B cell (primary cell): ENCODE data around the gene CNTNAP4. TPM values are rescaled to one million over a fixed set of nuclear protein-coding genes. Genes with fewer than 3 reads are reported as not detected.

Experiments
- ATAC-seq: fragments of 200-7000 bp; cut with Tn5 transposase; one replicate; pipeline ENCODE4 v1.10.0; 2021; ENCODE audit warnings: low read depth, mild to moderate bottlenecking, moderate number of reproducible peaks, moderate library complexity
- CTCF ChIA-PET: fragments of 350-600 bp; sonication (Branson Sonifier 250); formaldehyde crosslinking; loops from one replicate; lab custom pipeline; 2021; ENCODE audit warnings: antibody characterized with exemption, inconsistent platforms; lab: Charles Lee
- POLR2A ChIA-PET: fragments of 350-600 bp; sonication (Branson Sonifier 250); formaldehyde crosslinking; loops from one replicate; lab custom pipeline; 2021; ENCODE audit warnings: antibody characterized with exemption; lab: Charles Lee
- DNase-seq: peaks from one replicate; pipeline ENCODE4 v3.0.0; 2013
- H2AFZ ChIP-seq: 2 replicates; pipeline ENCODE4 v1.6.1; 2012; ENCODE audit warnings: mild to moderate bottlenecking, low read depth, low read length; ENCODE audit not compliant: insufficient read depth, poor library complexity, severe bottlenecking
- H3K27ac ChIP-seq, 2 donors: 1 replicate in 1 of 2; 2 replicates in 1 of 2; pipeline ENCODE4 v1.5.1; 2012 to 2013; ENCODE audit warnings: low read length in 2 of 2, mild to moderate bottlenecking in 2 of 2, moderate library complexity in 1 of 2
- H3K27me3 ChIP-seq, 4 experiments: fragments of 200-600 bp in 1 of 4; sonication (generic) in 1 of 4; replicated peaks in 1 of 4; 1 replicate in 2 of 4; 2 replicates in 2 of 4; pipeline versions ENCODE4 v1.6.1 to v1.7.0; 2013 to 2016; ENCODE audit warnings: low read length in 3 of 4, mild to moderate bottlenecking in 2 of 4, mixed read lengths in 1 of 4, moderate library complexity in 1 of 4; ENCODE audit not compliant: insufficient read depth in 4 of 4, control insufficient read depth in 3 of 4; ENCODE audit errors: control extremely low read depth in 1 of 4
- H3K36me3 ChIP-seq, 2 experiments: replicated peaks in 1 of 2; 1 replicate in 1 of 2; 2 replicates in 1 of 2; pipeline versions ENCODE4 v1.6.1 to v1.7.1; 2013; ENCODE audit warnings: low read length in 1 of 2; ENCODE audit not compliant: insufficient read depth in 2 of 2, control insufficient read depth in 1 of 2; ENCODE audit errors: control extremely low read depth in 1 of 2, extremely low read depth in 1 of 2
- H3K4me1 ChIP-seq, 2 donors: fragments of 200-600 bp in 1 of 2; sonication (generic) in 1 of 2; 1 replicate in 1 of 2; 2 replicates in 1 of 2; pipeline versions ENCODE4 v1.5.1 to v1.6.1; 2013 to 2017; ENCODE audit warnings: low read length in 2 of 2; ENCODE audit not compliant: control insufficient read depth in 2 of 2, insufficient read depth in 2 of 2
- H3K4me2 ChIP-seq: replicated peaks from 2 replicates; pipeline ENCODE3; 2012; ENCODE audit warnings: mild to moderate bottlenecking, low read depth, low read length; ENCODE audit not compliant: poor library complexity, severe bottlenecking
- H3K4me3 ChIP-seq, 5 experiments: fragments of 200-600 bp in 1 of 5; sonication (generic) in 1 of 5; 1 replicate in 3 of 5; 2 replicates in 2 of 5; pipeline versions ENCODE4 v1.5.1 to v1.7.0; 2011 to 2016; ENCODE audit warnings: low read length in 4 of 5, mild to moderate bottlenecking in 4 of 5, low read depth in 2 of 5, control low read depth in 1 of 5, moderate library complexity in 1 of 5; ENCODE audit not compliant: insufficient read depth in 1 of 5; ENCODE audit errors: control extremely low read depth in 1 of 5, extremely low read depth in 1 of 5
- H3K79me2 ChIP-seq: fragments of 200-600 bp; sonication (generic); one replicate; pipeline ENCODE4 v1.6.0; 2016; ENCODE audit warnings: low read length; ENCODE audit not compliant: control insufficient read depth, insufficient read depth
- H3K9ac ChIP-seq: fragments of 200-600 bp; sonication (generic); 2 replicates; pipeline ENCODE4 v1.6.1; 2017; ENCODE audit warnings: mild to moderate bottlenecking, low read length, moderate library complexity
- H3K9me3 ChIP-seq, 3 donors: one replicate each; pipeline versions ENCODE4 v1.6.1 to v1.7.1; 2013; ENCODE audit warnings: low read length in 2 of 3; ENCODE audit not compliant: control insufficient read depth in 2 of 3, insufficient read depth in 1 of 3; ENCODE audit errors: control extremely low read depth in 1 of 3
- H4K20me1 ChIP-seq: 2 replicates; pipeline ENCODE4 v1.6.0; 2012; ENCODE audit warnings: mild to moderate bottlenecking, low read length; ENCODE audit not compliant: insufficient read depth, control insufficient read depth, poor library complexity, severe bottlenecking
- H3K27ac Mint-ChIP-seq: one replicate; pipeline ENCODE4 v1.8.0; 2021; ENCODE audit warnings: mixed read lengths
- H3K27me3 Mint-ChIP-seq: one replicate; pipeline ENCODE4 v1.8.0; 2021; ENCODE audit warnings: mixed read lengths
- H3K4me1 Mint-ChIP-seq: one replicate; pipeline ENCODE4 v1.8.0; 2021; ENCODE audit warnings: mixed read lengths
- H3K4me3 Mint-ChIP-seq: one replicate; pipeline ENCODE4 v1.8.0; 2021; ENCODE audit warnings: mixed read lengths
- H3K9me3 Mint-ChIP-seq: one replicate; pipeline ENCODE4 v1.8.0; 2022; ENCODE audit warnings: mixed read lengths; ENCODE audit not compliant: insufficient read depth
- EZH2 ChIP-seq: IDR thresholded peaks from 2 replicates; pipeline ENCODE4 v1.6.1; 2012; ENCODE audit warnings: borderline replicate concordance, low read depth, mild to moderate bottlenecking, moderate library complexity, low read length; ENCODE audit not compliant: insufficient read depth, poor library complexity, severe bottlenecking
- WGBS: methylation state at CpG from one replicate; pipeline ENCODE4 v1.1.5; 2013; ENCODE audit warnings: missing lambda C conversion rate; ENCODE audit not compliant: insufficient coverage; 5-methylcytosine and 5-hydroxymethylcytosine counted together
- intact Hi-C: fragments of 100-400 bp; cut with micrococcal nuclease; formaldehyde crosslinking; loops from one replicate; pipeline ENCODE4 v1.10.0; 2022
- polyA plus RNA-seq: library from polyadenylated mRNA; depleted of rRNA; stranded (reverse); fragments of >200 nt; gene quantifications from 2 replicates; pipeline ENCODE4 v1.2.3, GENCODE V29; 2012
- total RNA-seq, 2 donors: library from RNA; stranded (reverse); fragments of 120-200 nt in 1 of 2; gene quantifications; 1 replicate in 1 of 2; 2 replicates in 1 of 2; pipeline versions ENCODE4 v1.2.3 to v1.2.4, GENCODE V29; 2013 to 2022
- TF ChIP-seq, protein P1 (sequence below): fragments of 200-600 bp; IDR thresholded peaks from one replicate; pipeline ENCODE4 v1.8.0; 2022; ENCODE audit warnings: antibody characterized with exemption, mild to moderate bottlenecking

Gene CNTNAP4
- total and polyA plus RNA-seq, 2 donors (not counting 1 experiment from before 2014, with no cell fraction given) = 0.06 TPM; not detected in 1

DNA sequence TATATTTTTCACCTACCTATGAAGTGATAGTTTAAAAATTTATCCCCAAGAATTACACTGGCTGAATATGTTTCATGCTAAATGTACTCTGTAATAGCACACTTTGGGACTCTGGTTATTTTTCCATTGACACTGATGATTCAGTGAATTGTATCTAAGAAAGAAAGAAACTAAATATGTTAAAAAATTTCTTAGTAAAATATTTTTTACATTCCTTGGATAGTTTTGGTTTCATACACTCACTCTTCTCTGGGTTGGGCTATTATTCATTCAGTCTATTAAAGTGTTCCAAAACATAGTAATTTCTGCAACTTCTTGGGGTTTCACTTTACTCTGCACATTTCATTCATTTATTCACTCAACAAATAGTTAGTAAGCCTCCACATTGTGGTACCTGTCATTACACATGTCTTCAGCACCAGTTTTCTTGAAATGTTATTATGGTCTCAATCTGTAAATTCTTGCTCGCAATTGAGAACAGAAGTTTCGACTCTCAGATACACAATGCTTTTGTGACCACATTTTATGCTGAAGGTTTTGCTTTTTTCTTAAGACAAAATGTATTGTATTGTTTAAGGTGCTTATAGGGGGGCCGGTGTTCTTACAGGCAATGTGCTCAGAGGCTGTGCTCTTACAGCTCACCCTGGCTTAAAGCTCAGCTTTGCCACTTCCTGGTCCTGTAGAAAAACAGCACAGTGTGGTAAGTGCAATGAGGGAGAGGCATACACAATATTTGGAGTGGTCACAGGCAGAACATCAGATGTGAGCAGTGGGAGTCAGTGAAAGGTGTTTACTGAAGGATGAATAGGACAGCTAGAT is 17.4 kb downstream of the CNTNAP4 start:
- Mint-ChIP-seq H3K4me1 (no peaks in the 10 kb centered on the region), H3K9me3 (no peaks in the 10 kb centered on the region), H3K27me3 (no peaks in the 10 kb centered on the region), H3K4me3 (no peak overlapping the region), H3K27ac (no peak overlapping the region)
- H3K9ac ChIP-seq = no peak overlapping the region
- no peaks in the 10 kb centered on the region for H4K20me1 ChIP-seq
- TF ChIP-seq, protein P1, sequence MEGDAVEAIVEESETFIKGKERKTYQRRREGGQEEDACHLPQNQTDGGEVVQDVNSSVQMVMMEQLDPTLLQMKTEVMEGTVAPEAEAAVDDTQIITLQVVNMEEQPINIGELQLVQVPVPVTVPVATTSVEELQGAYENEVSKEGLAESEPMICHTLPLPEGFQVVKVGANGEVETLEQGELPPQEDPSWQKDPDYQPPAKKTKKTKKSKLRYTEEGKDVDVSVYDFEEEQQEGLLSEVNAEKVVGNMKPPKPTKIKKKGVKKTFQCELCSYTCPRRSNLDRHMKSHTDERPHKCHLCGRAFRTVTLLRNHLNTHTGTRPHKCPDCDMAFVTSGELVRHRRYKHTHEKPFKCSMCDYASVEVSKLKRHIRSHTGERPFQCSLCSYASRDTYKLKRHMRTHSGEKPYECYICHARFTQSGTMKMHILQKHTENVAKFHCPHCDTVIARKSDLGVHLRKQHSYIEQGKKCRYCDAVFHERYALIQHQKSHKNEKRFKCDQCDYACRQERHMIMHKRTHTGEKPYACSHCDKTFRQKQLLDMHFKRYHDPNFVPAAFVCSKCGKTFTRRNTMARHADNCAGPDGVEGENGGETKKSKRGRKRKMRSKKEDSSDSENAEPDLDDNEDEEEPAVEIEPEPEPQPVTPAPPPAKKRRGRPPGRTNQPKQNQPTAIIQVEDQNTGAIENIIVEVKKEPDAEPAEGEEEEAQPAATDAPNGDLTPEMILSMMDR = no peak
- TF ChIP-seq EZH2 = no peak
- H3K9me3 ChIP-seq = no peaks in the 10 kb centered on the region
- ChIA-PET POLR2A (no interaction called here), CTCF (no interaction called here)
- H3K27ac ChIP-seq = no peak overlapping the region
- no peaks in the 10 kb centered on the region for H3K27me3 ChIP-seq
- no peak overlapping the region for H3K4me3 ChIP-seq
- H3K79me2 ChIP-seq = no peaks in the 10 kb centered on the region
- DNase-seq = no peak
- H2AFZ ChIP-seq = no peak overlapping the region
- intact Hi-C loops = no loop called here
- no peak for ATAC-seq
- 96% methylated on average over 3 of the region's 3 CpGs for WGBS
- H3K4me2 ChIP-seq = no peak overlapping the region
- H3K4me1 ChIP-seq = no peaks in the 10 kb centered on the region
- no peaks in the 10 kb centered on the region for H3K36me3 ChIP-seq

DNA sequence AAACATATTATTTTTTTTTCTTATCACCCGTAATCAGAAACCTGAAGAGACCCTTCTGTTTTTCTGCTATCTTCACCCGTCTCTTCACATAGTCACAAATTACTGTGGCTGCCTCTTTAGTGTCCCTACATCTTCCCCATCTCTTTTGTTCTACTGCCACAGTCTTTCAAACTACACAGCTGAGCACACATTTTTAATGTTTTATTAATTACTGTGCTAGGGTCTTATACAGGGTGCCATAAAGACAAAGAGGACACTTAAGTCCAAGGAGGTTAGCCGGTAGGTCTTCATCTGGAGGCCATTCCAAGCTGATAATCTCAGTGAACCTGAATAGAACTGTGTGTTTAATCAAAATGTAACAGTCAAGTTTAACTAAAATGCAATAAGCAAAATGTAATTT is 20.7 kb downstream of the CNTNAP4 start:
- Mint-ChIP-seq H3K27ac (no peak overlapping the region), H3K27me3 (no peaks in the 10 kb centered on the region), H3K4me3 (no peak overlapping the region), H3K9me3 (peaks cover 2% of the 10 kb centered on the region), H3K4me1 (no peaks in the 10 kb centered on the region)
- POLR2A ChIA-PET = no interaction called here
- no peaks in the 10 kb centered on the region for H4K20me1 ChIP-seq
- TF ChIP-seq EZH2 = no peak
- TF ChIP-seq, protein P1 = no peak
- H3K4me3 ChIP-seq = no peak overlapping the region
- no peak overlapping the region for H3K4me2 ChIP-seq
- no peak overlapping the region for H2AFZ ChIP-seq
- 78% methylated on average over 2 of the region's 3 CpGs for WGBS
- no peak for ATAC-seq
- H3K27me3 ChIP-seq = no peaks in the 10 kb centered on the region
- H3K9ac ChIP-seq = no peak overlapping the region
- H3K79me2 ChIP-seq = no peaks in the 10 kb centered on the region
- no peak for DNase-seq
- H3K27ac ChIP-seq = no peak overlapping the region
- CTCF ChIA-PET = no interaction called here
- intact Hi-C loops = no loop called here
- H3K4me1 ChIP-seq = no peaks in the 10 kb centered on the region
- no peaks in the 10 kb centered on the region for H3K9me3 ChIP-seq
- H3K36me3 ChIP-seq = no peaks in the 10 kb centered on the region
